GM12878 (cell line): ENCODE results near the gene NT5DC3. TPM values are rescaled to one million over a fixed set of nuclear protein-coding genes. Genes with fewer than 3 reads are reported as not detected.

ENCODE experiments used
- ATAC-seq: fragments of 200-7000 bp; cut with Tn5 transposase; 3 replicates; pipeline ENCODE4 v1.9.1; 2020; ENCODE audit warnings: mild to moderate bottlenecking, moderate library complexity
- BruUV-seq: library from RNA; stranded (reverse); fragments of 400-500 nt; replicated peaks from 2 replicates; lab custom pipeline; 2021; lab: Mats Ljungman, UMichigan
- CTCF ChIA-PET: fragments of 300-600 bp; sonication (Branson Sonifier 250); formaldehyde crosslinking; extraction: SDS; loops from one replicate; lab custom pipeline; 2021; ENCODE audit warnings: inconsistent platforms; lab: Yijun Ruan, JAX
- POLR2A ChIA-PET: fragments of 350-600 bp; formaldehyde crosslinking; extraction: SDS; loops from one replicate; lab custom pipeline; 2021; ENCODE audit warnings: inconsistent platforms; lab: Charles Lee
- RAD21 ChIA-PET: fragments of 300-600 bp; sonication (Branson Sonifier 250); formaldehyde crosslinking; loops from one replicate; lab custom pipeline; 2023; ENCODE audit warnings: antibody characterized with exemption; ENCODE audit not compliant: unreplicated experiment; lab: Charles Lee
- SMC1A ChIA-PET: fragments of 300-600 bp; sonication (Branson Sonifier 250); formaldehyde crosslinking; loops from one replicate; lab custom pipeline; 2023; ENCODE audit not compliant: unreplicated experiment, uncharacterized antibody; lab: Charles Lee
- DNase-seq: peaks from one replicate; pipeline ENCODE4 v3.0.0-alpha.2; 2011; ENCODE audit warnings: low read depth, low spot score
- FAIRE-seq: peaks from 3 replicates; lab custom pipeline; 2011; peaks lifted over from hg19 to GRCh38; lab: Jason Lieb, UNC
- H2AFZ ChIP-seq: 2 replicates; pipeline ENCODE4 v1.6.0; 2011; ENCODE audit warnings: low read depth, low read length, control low read depth; ENCODE audit not compliant: control insufficient read depth
- H3K27ac ChIP-seq: 2 replicates; pipeline ENCODE4 v1.5.1; 2011; ENCODE audit warnings: control low read depth; ENCODE audit not compliant: control insufficient read depth, insufficient read depth
- H3K27me3 ChIP-seq, 2 experiments: replicated peaks in 1 of 2; 2 replicates each; pipeline versions ENCODE4 v1.6.0 to v1.6.1; 2011; ENCODE audit warnings: low read length in 1 of 2; ENCODE audit not compliant: control insufficient read depth in 2 of 2, insufficient read depth in 2 of 2
- H3K36me3 ChIP-seq, 2 experiments: 2 replicates each; pipeline ENCODE4 v1.5.1; 2011; ENCODE audit warnings: low read length in 1 of 2; ENCODE audit not compliant: control insufficient read depth in 2 of 2, insufficient read depth in 2 of 2
- H3K4me1 ChIP-seq: 2 replicates; pipeline ENCODE4 v1.6.1; 2011; ENCODE audit warnings: mild to moderate bottlenecking, low read length, moderate library complexity, mixed read lengths; ENCODE audit not compliant: control insufficient read depth, insufficient read depth
- H3K4me2 ChIP-seq: 2 replicates; pipeline ENCODE4 v1.6.0; 2011; ENCODE audit warnings: control low read depth; ENCODE audit not compliant: control insufficient read depth, insufficient read depth
- H3K4me3 ChIP-seq: fragments of 200-600 bp; sonication (generic); 2 replicates; pipeline ENCODE4 v1.5.1; 2016
- H3K79me2 ChIP-seq: 2 replicates; pipeline ENCODE4 v1.6.0; 2011; ENCODE audit warnings: low read length; ENCODE audit not compliant: control insufficient read depth, insufficient read depth
- H3K9ac ChIP-seq: 2 replicates; pipeline ENCODE4 v1.8.0; 2011; ENCODE audit warnings: low read length, control low read depth, mixed read lengths; ENCODE audit not compliant: control insufficient read depth, insufficient read depth
- H3K9me3 ChIP-seq: replicated peaks from 3 replicates; pipeline ENCODE4 v1.5.1; 2011; ENCODE audit warnings: mild to moderate bottlenecking, low read length; ENCODE audit not compliant: control insufficient read depth, insufficient read depth
- H4K20me1 ChIP-seq: 2 replicates; pipeline ENCODE4 v1.6.0; 2011; ENCODE audit not compliant: control insufficient read depth, insufficient read depth
- BHLHE40 ChIP-seq, 2 experiments: fragments of 450-650 bp in 1 of 2; IDR thresholded peaks; 2 replicates each; pipeline ENCODE4 v1.6.1; 2011 to 2017; ENCODE audit warnings: low read depth in 2 of 2, borderline replicate concordance in 1 of 2, improper control_type of control experiment in 1 of 2, low read length in 1 of 2, mild to moderate bottlenecking in 1 of 2
- CHD2 ChIP-seq: IDR thresholded peaks from 2 replicates; pipeline ENCODE4 v1.6.1; 2011; ENCODE audit warnings: low read depth, low read length, improper control_type of control experiment, borderline replicate concordance
- DPF2 ChIP-seq: fragments of 450-650 bp; IDR thresholded peaks from 2 replicates; pipeline ENCODE4 v1.6.1; 2017; ENCODE audit warnings: mild to moderate bottlenecking
- EED ChIP-seq: sonication (generic); IDR thresholded peaks from 2 replicates; pipeline ENCODE4 v1.6.1; 2016; ENCODE audit warnings: antibody characterized with exemption, low read depth
- FOXK2 ChIP-seq: fragments of 450-650 bp; IDR thresholded peaks from 2 replicates; pipeline ENCODE4 v1.6.1; 2017; ENCODE audit warnings: mild to moderate bottlenecking, moderate library complexity
- IKZF1 ChIP-seq: fragments of 450-650 bp; conservative IDR thresholded peaks from 2 replicates; pipeline ENCODE4 v1.6.1; 2017; ENCODE audit warnings: antibody characterized with exemption, mild to moderate bottlenecking
- IKZF2 ChIP-seq, 2 experiments: fragments of 450-650 bp; IDR thresholded peaks; 2 replicates each; pipeline ENCODE4 v1.6.1; 2017; ENCODE audit warnings: mild to moderate bottlenecking in 2 of 2, moderate library complexity in 2 of 2
- POLR2AphosphoS5 ChIP-seq: IDR thresholded peaks from 2 replicates; pipeline ENCODE4 v1.6.1; 2011; ENCODE audit warnings: mild to moderate bottlenecking, low read length, inconsistent platforms
- POU2F2 ChIP-seq: IDR thresholded peaks from 3 replicates; pipeline ENCODE4 v1.6.1; 2011; ENCODE audit warnings: low read depth, mild to moderate bottlenecking, low read length, borderline replicate concordance
- RAD21 ChIP-seq: IDR thresholded peaks from 2 replicates; pipeline ENCODE4 v1.6.1; 2011; ENCODE audit warnings: mild to moderate bottlenecking, low read depth, low read length, moderate library complexity; ENCODE audit not compliant: insufficient read depth
- RCOR1 ChIP-seq: conservative IDR thresholded peaks from 2 replicates; pipeline ENCODE4 v1.6.1; 2012; ENCODE audit warnings: low read depth, low read length, improper control_type of control experiment
- SMC3 ChIP-seq: IDR thresholded peaks from 2 replicates; pipeline ENCODE4 v1.6.1; 2011; ENCODE audit warnings: low read length, improper control_type of control experiment, borderline replicate concordance
- WGBS: methylation state at CpG from one replicate; pipeline ENCODE4 v1.1.6; 2016; ENCODE audit warnings: low lambda C conversion rate; ENCODE audit not compliant: insufficient replicate concordance, insufficient coverage; ENCODE audit errors: missing lambda C conversion rate; 5-methylcytosine and 5-hydroxymethylcytosine counted together
- in situ Hi-C: fragments of 300-500 bp; cut with MboI; formaldehyde crosslinking; loops from 9 replicates; pipeline ENCODE4 v1.14.3; 2018; ENCODE audit warnings: mixed read lengths
- intact Hi-C: fragments of 100-400 bp; cut with micrococcal nuclease; formaldehyde crosslinking; loops from one replicate; pipeline ENCODE4 v1.14.2; 2022; ENCODE audit not compliant: unreplicated experiment
- polyA plus RNA-seq, 11 experiments: library from polyadenylated mRNA; depleted of rRNA in 4 of 11; unstranded in 6 of 11; stranded (reverse) in 5 of 11; fragments of >200 nt; fragmentation: Nextera tagmentation in 4 of 11; fragmentation: Illumina TruSeq in 1 of 11; extraction: Ambion mirVana in 4 of 11; extraction: Trizol in 1 of 11; gene quantifications; 1 replicate in 1 of 11; 2 replicates in 10 of 11; pipeline versions ENCODE4 v1.2.1 to v1.2.3, GENCODE V29; 2011 to 2016; ENCODE audit warnings: inconsistent platforms in 2 of 11, missing spikeins in 2 of 11, low read depth in 1 of 11
- total RNA-seq, 4 experiments: library from RNA; depleted of rRNA in 3 of 4; stranded (reverse); fragments of >200 nt in 3 of 4; fragmentation: Illumina TruSeq in 1 of 4; extraction: Trizol in 1 of 4; gene quantifications; 2 replicates each; pipeline versions ENCODE4 v1.2.1 to v1.2.3, GENCODE V29; 2013 to 2021
- TF ChIP-seq, protein P1 (sequence below): fragments of 450-650 bp; IDR thresholded peaks from 2 replicates; pipeline ENCODE4 v1.6.1; 2017; ENCODE audit warnings: mild to moderate bottlenecking
- TF ChIP-seq, protein P2 (sequence below), 3 experiments: IDR thresholded peaks in 2 of 3; conservative IDR thresholded peaks in 1 of 3; 2 replicates each; pipeline ENCODE4 v1.5.1; 2011; ENCODE audit warnings: low read depth in 3 of 3, low read length in 3 of 3, mild to moderate bottlenecking in 3 of 3, control low read depth in 2 of 3, moderate library complexity in 2 of 3, inconsistent platforms in 1 of 3, mixed read lengths in 1 of 3; ENCODE audit not compliant: control insufficient read depth in 2 of 3, insufficient read depth in 1 of 3; ENCODE audit errors: extremely low read depth in 1 of 3

The NT5DC3 gene
- total and polyA plus RNA-seq, 10 of the 15 experiments (the other 5 are each of a cell fraction or from before 2014, with no cell fraction given) = 2.0 to 12.4 (median 5.9) TPM

DNA sequence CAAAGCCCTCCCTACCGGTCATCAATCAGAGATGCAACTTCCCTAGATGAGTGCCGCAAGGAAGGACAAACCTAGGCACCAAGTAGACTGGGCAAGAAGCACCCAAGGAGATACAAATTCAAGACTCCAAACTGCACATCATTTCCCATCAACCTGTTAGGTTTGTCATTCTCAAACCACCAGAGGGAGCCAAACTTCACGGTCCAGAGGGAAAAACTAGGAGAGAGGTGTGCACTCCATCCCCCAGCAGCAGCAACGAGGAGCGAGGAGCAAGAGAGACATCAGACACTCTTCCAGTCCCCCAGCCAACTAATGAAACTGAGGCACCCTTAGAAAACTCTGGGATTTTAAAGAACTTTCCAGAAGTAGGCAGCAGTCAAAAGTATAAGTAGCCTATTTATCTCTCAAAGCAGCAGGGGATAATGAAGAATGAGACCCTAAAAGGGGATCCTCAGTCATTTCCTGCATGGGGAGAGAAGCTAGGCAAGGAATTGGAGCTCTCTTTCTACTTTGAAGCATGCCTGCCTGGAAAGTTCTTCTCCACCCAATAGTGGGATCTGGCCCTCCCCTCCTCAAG lies 37.0 kb upstream of the NT5DC3 start:
- H2AFZ ChIP-seq = peak overlapping the region; percentile 67
- intact Hi-C loops (loop anchor here (1.0 to 2.0 kb wide), 2 partner anchors 179 to 231 kb away; no protein-coding TSS in a partner anchor), in situ Hi-C loops (no loop called here)
- SMC1A ChIA-PET = interaction anchor here (1.0 to 7.3 kb wide), 6 partner anchors 11 to 231 kb away, joined by 4 to 125 read pairs (median 9); partner anchors contain the start of genes HSP90B1 and TDG
- POLR2A ChIA-PET = no interaction called here
- CTCF ChIA-PET = interaction anchor here (0.6 to 10.6 kb wide), 15 partner anchors 14 to 253 kb away, joined by 3 to 239 read pairs (median 4); no protein-coding TSS in a partner anchor
- 2% methylated on average over 5 of the region's 5 CpGs for WGBS
- FAIRE-seq = peak; percentile 72
- peak; percentile 66 for ATAC-seq
- DNase-seq = peak; percentile 49
- no peaks in the 10 kb centered on the region for H3K27me3 ChIP-seq
- no TSS peak for BruUV-seq
- RAD21 ChIA-PET = interaction anchor here (0.6 to 2.2 kb wide), 4 partner anchors 45 to 231 kb away, joined by 3 to 12 read pairs (median 4); partner anchors contain the start of gene HSP90B1
- no peak overlapping the region for H3K27ac ChIP-seq
- H3K9me3 ChIP-seq = no peaks in the 10 kb centered on the region
- no peaks in the 10 kb centered on the region for H4K20me1 ChIP-seq
- no peak overlapping the region for H3K9ac ChIP-seq
- no peaks in the 10 kb centered on the region for H3K79me2 ChIP-seq
- TF ChIP-seq POLR2AphosphoS5 = no peak
- 0 out of 2 replicates have a peak, but pooled peaks have one; percentile 59 for TF ChIP-seq RCOR1
- TF ChIP-seq EED = 0 out of 2 replicates have a peak, but pooled peaks have one; percentile 38
- TF ChIP-seq IKZF2 (IDR thresholded peaks at IDR 0.05) = 0 out of 4 replicates have a peak, but pooled peaks of 1 of the 2 experiments have one; percentile 20
- TF ChIP-seq RAD21 = peak; percentile 92
- TF ChIP-seq CHD2 = 0 out of 2 replicates have a peak, but pooled peaks have one; percentile 37
- 0 out of 3 replicates have a peak, but pooled peaks have one; percentile 18 for TF ChIP-seq POU2F2
- TF ChIP-seq, protein P1, sequence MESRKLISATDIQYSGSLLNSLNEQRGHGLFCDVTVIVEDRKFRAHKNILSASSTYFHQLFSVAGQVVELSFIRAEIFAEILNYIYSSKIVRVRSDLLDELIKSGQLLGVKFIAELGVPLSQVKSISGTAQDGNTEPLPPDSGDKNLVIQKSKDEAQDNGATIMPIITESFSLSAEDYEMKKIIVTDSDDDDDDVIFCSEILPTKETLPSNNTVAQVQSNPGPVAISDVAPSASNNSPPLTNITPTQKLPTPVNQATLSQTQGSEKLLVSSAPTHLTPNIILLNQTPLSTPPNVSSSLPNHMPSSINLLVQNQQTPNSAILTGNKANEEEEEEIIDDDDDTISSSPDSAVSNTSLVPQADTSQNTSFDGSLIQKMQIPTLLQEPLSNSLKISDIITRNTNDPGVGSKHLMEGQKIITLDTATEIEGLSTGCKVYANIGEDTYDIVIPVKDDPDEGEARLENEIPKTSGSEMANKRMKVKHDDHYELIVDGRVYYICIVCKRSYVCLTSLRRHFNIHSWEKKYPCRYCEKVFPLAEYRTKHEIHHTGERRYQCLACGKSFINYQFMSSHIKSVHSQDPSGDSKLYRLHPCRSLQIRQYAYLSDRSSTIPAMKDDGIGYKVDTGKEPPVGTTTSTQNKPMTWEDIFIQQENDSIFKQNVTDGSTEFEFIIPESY = no peak
- TF ChIP-seq IKZF1 = peak; percentile 50; the same call in 1 of the 2 replicates
- TF ChIP-seq FOXK2 = no peak
- TF ChIP-seq, protein P2, sequence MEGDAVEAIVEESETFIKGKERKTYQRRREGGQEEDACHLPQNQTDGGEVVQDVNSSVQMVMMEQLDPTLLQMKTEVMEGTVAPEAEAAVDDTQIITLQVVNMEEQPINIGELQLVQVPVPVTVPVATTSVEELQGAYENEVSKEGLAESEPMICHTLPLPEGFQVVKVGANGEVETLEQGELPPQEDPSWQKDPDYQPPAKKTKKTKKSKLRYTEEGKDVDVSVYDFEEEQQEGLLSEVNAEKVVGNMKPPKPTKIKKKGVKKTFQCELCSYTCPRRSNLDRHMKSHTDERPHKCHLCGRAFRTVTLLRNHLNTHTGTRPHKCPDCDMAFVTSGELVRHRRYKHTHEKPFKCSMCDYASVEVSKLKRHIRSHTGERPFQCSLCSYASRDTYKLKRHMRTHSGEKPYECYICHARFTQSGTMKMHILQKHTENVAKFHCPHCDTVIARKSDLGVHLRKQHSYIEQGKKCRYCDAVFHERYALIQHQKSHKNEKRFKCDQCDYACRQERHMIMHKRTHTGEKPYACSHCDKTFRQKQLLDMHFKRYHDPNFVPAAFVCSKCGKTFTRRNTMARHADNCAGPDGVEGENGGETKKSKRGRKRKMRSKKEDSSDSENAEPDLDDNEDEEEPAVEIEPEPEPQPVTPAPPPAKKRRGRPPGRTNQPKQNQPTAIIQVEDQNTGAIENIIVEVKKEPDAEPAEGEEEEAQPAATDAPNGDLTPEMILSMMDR (IDR thresholded peaks at IDR 0.05 in 2 of 3, conservative IDR thresholded peaks at IDR 0.05 in 1 of 3; ENCODE audit: control insufficient read depth in 2 of 3, extremely low read depth in 1 of 3, insufficient read depth in 1 of 3, low read depth in 3 of 3, low read length in 3 of 3) = peak; percentile 74 to 79 (median 77)
- peak; percentile 88 for TF ChIP-seq SMC3
- TF ChIP-seq BHLHE40 (IDR thresholded peaks at IDR 0.05; ENCODE audit: borderline replicate concordance in 1 of 2, low read depth in 2 of 2, low read length in 1 of 2) = 0 out of 4 replicates have a peak, but pooled peaks of 1 of the 2 experiments have one; percentile 21
- no peak for TF ChIP-seq DPF2
- H3K36me3 ChIP-seq = no peaks in the 10 kb centered on the region
- no peak overlapping the region for H3K4me3 ChIP-seq
- H3K4me2 ChIP-seq = peak overlapping the region; percentile 68
- H3K4me1 ChIP-seq = peaks cover 31% of the 10 kb centered on the region
